Lung (tissue), 12 donors: Measurements from ENCODE around the gene FAM210B. TPM values are rescaled to one million over a fixed set of nuclear protein-coding genes. Genes with fewer than 3 reads are reported as not detected.
"Not testable (repeated sequence)": the region's sequence is repeated elsewhere in the genome, so short reads cannot be mapped to it uniquely, and the experiment has no call there.

Experiments
- ATAC-seq: fragments of 200-7000 bp; cut with Tn5 transposase; one replicate; pipeline ENCODE4 v1.9.1; 2020; ENCODE audit warnings: moderate number of reproducible peaks; ENCODE audit not compliant: insufficient read depth, low FRiP score
- DNase-seq, 3 donors: peaks; one replicate each; pipeline ENCODE4 v3.0.0-alpha.2; 2013 to 2017
- H3K27ac ChIP-seq, 2 donors: one replicate each; pipeline ENCODE4 v1.5.1; 2013; ENCODE audit warnings: mild to moderate bottlenecking in 2 of 2, moderate library complexity in 2 of 2, control low read depth in 1 of 2, inconsistent platforms in 1 of 2, low read depth in 1 of 2, low read length in 1 of 2
- H3K27me3 ChIP-seq, 3 donors: one replicate each; pipeline ENCODE4 v1.5.1; 2013; ENCODE audit warnings: low read length in 2 of 3; ENCODE audit not compliant: control insufficient read depth in 3 of 3, insufficient read depth in 3 of 3
- H3K36me3 ChIP-seq, 4 donors: one replicate each; pipeline ENCODE4 v1.5.1; 2013; ENCODE audit warnings: low read length in 4 of 4, mild to moderate bottlenecking in 1 of 4, moderate library complexity in 1 of 4; ENCODE audit not compliant: control insufficient read depth in 4 of 4, insufficient read depth in 4 of 4
- H3K4me1 ChIP-seq, 5 donors: one replicate each; pipeline ENCODE4 v1.5.1; 2013; ENCODE audit warnings: low read length in 5 of 5, mild to moderate bottlenecking in 2 of 5, moderate library complexity in 1 of 5; ENCODE audit not compliant: control insufficient read depth in 5 of 5, insufficient read depth in 5 of 5
- H3K4me3 ChIP-seq: one replicate; pipeline ENCODE4 v1.5.1; 2013; ENCODE audit warnings: mild to moderate bottlenecking, control low read depth, moderate library complexity
- H3K9ac ChIP-seq, 2 donors: one replicate each; pipeline ENCODE4 v1.5.1; 2013; ENCODE audit warnings: low read length in 2 of 2, control low read depth in 1 of 2; ENCODE audit not compliant: insufficient read depth in 1 of 2
- H3K9me3 ChIP-seq, 4 donors: one replicate each; pipeline ENCODE4 v1.5.1; 2013; ENCODE audit warnings: low read length in 3 of 4, mild to moderate bottlenecking in 1 of 4, moderate library complexity in 1 of 4; ENCODE audit not compliant: control insufficient read depth in 4 of 4, insufficient read depth in 3 of 4
- WGBS, 2 donors: extraction: QIAGEN DNeasy Blood & Tissue Kit; methylation state at CpG; one replicate each; pipeline ENCODE4 v1.1.7; 2013; 5-methylcytosine and 5-hydroxymethylcytosine counted together
- polyA plus RNA-seq, 2 donors: library from polyadenylated mRNA; stranded (reverse); fragments of 200-250 nt; gene quantifications; one replicate each; pipeline ENCODE4 v1.2.1, GENCODE V29; 2013
- total RNA-seq, 2 donors: library from RNA; depleted of rRNA in 1 of 2; stranded (reverse); fragments of >200 nt in 1 of 2; gene quantifications; one replicate each; pipeline ENCODE4 v1.2.1, GENCODE V29; 2014 to 2021
- TF ChIP-seq, protein P1 (sequence below): IDR thresholded peaks from 2 replicates; pipeline ENCODE4 v1.5.1; 2012; ENCODE audit warnings: mild to moderate bottlenecking; ENCODE audit errors: control extremely low read depth, extremely low read depth
- donor health status: control.
- donor health status: control.
- donor health status: Bipolar disorder and iron deficiency.
- donor health status: healthy.
- donor health status: DM: yes; HTN: yes; CAD: no.

Gene FAM210B
- total and polyA plus RNA-seq, 4 donors = 18.7 to 41.7 (median 25.0) TPM

GRCh38 chr20:56388882-56389281 is 30.1 kb downstream of the FAM210B start:
- no peaks in the 10 kb centered on the region for H3K27me3 ChIP-seq
- DNase-seq (no peak), ATAC-seq (no peak)
- H3K4me1 ChIP-seq = peaks cover 5 to 20% (median 11%) of the 10 kb centered on the region in 5 donors
- H3K27ac ChIP-seq = no peak overlapping the region
- peaks cover 0 to 14% (median 10%) of the 10 kb centered on the region in 4 donors for H3K36me3 ChIP-seq
- H3K9ac ChIP-seq = no peak overlapping the region
- TF ChIP-seq, protein P1, sequence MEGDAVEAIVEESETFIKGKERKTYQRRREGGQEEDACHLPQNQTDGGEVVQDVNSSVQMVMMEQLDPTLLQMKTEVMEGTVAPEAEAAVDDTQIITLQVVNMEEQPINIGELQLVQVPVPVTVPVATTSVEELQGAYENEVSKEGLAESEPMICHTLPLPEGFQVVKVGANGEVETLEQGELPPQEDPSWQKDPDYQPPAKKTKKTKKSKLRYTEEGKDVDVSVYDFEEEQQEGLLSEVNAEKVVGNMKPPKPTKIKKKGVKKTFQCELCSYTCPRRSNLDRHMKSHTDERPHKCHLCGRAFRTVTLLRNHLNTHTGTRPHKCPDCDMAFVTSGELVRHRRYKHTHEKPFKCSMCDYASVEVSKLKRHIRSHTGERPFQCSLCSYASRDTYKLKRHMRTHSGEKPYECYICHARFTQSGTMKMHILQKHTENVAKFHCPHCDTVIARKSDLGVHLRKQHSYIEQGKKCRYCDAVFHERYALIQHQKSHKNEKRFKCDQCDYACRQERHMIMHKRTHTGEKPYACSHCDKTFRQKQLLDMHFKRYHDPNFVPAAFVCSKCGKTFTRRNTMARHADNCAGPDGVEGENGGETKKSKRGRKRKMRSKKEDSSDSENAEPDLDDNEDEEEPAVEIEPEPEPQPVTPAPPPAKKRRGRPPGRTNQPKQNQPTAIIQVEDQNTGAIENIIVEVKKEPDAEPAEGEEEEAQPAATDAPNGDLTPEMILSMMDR = no peak
- 87 to 91% methylated on average over 4 of the region's 4 CpGs for WGBS, 2 donors
- H3K9me3 ChIP-seq = no peaks in the 10 kb centered on the region
- H3K4me3 ChIP-seq = no peak overlapping the region

GRCh38 chr20:56389807-56390206 is 31.0 kb downstream of the FAM210B start:
- H3K9me3 ChIP-seq = no peaks in the 10 kb centered on the region
- H3K27me3 ChIP-seq = no peaks in the 10 kb centered on the region
- WGBS, 2 donors = 96 to 99% methylated on average over 4 of the region's 4 CpGs
- no peak for ATAC-seq
- TF ChIP-seq, protein P1 = no peak
- H3K4me3 ChIP-seq = no peak overlapping the region
- DNase-seq = no peak
- H3K4me1 ChIP-seq = peaks cover 5 to 20% (median 11%) of the 10 kb centered on the region in 5 donors
- H3K27ac ChIP-seq = no peak overlapping the region
- H3K36me3 ChIP-seq = peaks cover 0 to 14% (median 8%) of the 10 kb centered on the region in 4 donors
- no peak overlapping the region for H3K9ac ChIP-seq

DNA sequence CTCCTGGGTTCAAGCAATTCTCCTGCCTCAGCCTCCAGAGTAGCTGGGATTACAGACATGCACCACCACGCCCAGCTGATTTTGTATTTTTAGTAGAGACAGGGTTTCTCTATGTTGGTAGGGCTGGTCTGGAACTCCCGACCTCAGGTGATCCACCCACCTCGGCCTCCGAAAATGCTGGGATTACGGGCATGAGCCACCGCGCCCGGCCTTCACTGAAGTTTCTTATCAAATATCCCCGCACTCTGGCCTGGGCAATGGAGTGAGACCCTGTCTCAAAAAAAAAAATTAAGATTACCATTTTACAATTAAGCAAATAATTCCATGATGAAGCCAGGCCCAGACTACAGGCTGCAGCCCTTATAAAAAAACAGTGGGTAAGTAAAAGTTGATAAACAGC is 31.6 kb downstream of the FAM210B start:
- DNase-seq, H3K4me3 ChIP-seq, H3K27ac ChIP-seq, ATAC-seq, H3K9ac ChIP-seq, H3K27me3 ChIP-seq, H3K9me3 ChIP-seq: not testable (repeated sequence)
- Histone ChIP-seq H3K36me3 (peaks cover 3 to 19% (median 7%) of the 10 kb centered on the region in 4 donors), H3K4me1 (peaks cover 5 to 20% (median 11%) of the 10 kb centered on the region in 5 donors)
- WGBS, 2 donors = 97% methylated on average over 9 of the region's 9 CpGs

GRCh38 chr20:56391037-56391436 is 32.3 kb downstream of the FAM210B start:
- 21 to 26% methylated on average over 10 of the region's 10 CpGs for WGBS, 2 donors
- H3K36me3 ChIP-seq = peaks cover 9 to 15% (median 9%) of the 10 kb centered on the region in 4 donors
- ATAC-seq (no peak), DNase-seq (no peak)
- no peak overlapping the region for H3K27ac ChIP-seq
- H3K4me3 ChIP-seq = no peak overlapping the region
- TF ChIP-seq, protein P1 = no peak
- peak overlapping the region; percentile 28 to 43 for H3K9ac ChIP-seq
- no peaks in the 10 kb centered on the region for H3K9me3 ChIP-seq
- H3K4me1 ChIP-seq = peaks cover 5 to 20% (median 11%) of the 10 kb centered on the region in 5 donors
- H3K27me3 ChIP-seq = no peaks in the 10 kb centered on the region
